Inflammatory macrophage treated with lipopolysaccharide for 4 hours (primary cell): ENCODE measurements around the gene MLX.
A peak's percentile ranks its signal among the peaks of the same experiment; 100 is the strongest.
"Not testable (repeated sequence)": the region's sequence is repeated elsewhere in the genome, so short reads cannot be mapped to it uniquely, and the experiment has no call there.

Source experiments
- DNase-seq: peaks from one replicate; pipeline ENCODE4 v3.0.0-alpha.2; 2020

Gene MLX

DNA sequence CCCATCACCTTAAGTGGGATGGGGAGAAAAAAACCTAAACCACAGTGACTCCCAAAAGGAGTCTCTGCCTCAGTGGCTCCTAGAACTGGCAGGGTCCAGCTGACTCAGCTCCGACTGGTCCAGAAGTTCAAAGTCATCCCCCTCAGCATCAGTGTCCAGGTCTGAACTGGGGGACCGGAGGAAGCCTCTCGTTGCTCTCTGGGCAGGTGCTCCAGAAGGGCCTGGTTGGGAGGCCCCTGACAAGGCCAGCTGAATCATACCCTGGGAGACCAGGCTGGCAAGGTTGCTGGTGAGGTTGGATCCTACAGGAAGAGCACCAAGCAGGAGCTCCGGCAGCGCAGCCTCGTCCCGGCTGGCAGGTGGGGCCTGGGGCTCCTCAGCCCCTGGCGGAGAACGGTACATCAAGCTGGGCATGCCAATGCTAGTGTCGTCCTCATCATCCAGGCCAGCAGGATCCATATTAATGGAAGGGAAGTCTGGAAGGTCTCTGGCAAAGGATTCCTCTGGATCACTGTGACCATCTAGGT is 14.9 kb downstream of the MLX start:
- DNase-seq: no peak

DNA sequence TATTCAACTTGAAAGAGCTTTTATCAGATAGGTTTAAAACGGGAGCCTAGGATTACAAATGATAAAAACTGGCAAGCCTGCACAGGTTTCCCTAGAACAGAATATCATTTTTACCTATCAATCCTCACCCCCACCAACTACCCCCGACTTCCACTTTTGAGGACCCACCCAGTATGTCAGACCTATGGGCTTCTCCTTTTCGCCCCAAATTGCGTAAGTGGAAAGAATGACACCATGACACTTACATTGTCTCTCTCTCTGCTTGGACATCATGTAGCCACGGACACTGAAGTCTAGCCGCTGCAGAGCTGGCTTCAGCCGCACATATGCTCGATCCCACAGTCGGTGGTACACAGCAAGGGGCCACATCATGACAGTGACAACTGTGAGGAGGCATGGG is 18.0 kb downstream of the MLX start:
- peak; percentile 89 for DNase-seq

DNA sequence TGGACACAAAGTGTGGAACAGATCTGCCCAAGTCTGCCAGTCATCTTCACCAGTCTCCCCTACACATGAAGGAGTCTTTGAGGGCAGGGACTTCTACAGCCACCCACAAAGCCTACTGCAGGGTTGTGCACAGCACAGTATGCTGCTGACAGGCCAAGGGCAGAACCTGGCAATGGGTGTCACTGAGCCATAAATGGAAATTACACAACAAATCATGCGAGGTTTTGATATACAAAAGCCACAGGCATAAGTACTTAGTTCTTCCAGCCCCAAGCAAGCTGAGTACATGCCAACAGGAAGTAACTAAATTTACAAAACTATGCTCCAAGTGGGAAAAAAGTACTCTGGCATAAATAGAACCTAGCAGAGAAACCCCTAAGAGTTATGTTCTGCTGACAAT is 18.5 kb downstream of the MLX start:
- peak; percentile 75 for DNase-seq

DNA sequence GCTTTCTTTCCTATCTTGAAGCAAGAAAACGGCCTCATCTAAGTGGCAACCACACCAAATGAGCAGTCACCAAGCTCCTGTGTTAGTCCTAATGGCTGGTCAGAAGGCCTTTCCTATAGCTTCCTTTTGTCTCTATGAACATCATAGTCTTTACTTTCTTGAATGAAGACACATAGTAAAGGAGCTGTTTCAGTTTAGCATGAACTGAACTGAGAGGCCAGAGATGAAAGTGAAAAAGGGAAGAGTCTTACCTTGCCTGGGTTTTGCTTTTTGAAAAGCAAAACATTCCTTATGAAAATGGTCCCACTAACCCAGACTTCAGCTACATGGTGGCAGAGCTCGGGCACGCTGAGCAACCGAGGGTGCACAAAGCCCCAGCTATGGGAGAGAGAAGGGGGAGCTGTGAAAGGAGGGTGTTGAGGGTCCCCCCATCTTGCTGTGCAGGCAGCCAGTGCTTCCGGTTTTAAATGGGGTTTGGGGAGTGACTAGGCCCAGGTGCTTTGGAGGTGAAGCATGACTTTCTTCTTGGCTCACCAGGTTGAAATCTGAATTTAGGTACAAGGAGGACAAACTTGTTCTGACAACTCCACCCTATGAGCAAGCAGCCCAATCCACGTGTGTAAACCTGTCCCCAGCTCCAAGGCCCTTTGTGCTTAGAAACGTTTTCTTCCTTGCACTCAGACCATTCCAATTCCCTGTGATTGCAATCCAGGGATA is 19.8 kb downstream of the MLX start:
- DNase-seq: no peak

DNA sequence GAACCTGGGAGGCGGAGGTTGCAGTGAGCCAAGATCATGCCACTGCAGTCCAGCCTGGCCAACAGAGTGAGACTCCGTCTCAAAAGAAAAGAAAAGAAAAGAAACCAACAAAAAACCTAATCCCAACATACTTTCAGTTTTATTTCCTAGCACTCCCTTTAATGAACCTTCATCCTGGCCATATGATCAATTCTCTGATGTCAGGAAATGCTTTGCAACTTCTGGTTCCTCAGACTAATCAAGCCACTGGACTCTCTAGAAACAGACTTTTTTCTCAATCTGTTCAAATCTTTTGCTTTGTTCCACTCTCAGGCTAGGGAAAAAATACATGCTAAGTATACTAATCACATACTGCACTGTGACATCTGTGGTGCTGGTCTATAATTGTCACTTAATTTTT is 24.0 kb downstream of the MLX start:
- DNase-seq: peak; percentile 54

DNA sequence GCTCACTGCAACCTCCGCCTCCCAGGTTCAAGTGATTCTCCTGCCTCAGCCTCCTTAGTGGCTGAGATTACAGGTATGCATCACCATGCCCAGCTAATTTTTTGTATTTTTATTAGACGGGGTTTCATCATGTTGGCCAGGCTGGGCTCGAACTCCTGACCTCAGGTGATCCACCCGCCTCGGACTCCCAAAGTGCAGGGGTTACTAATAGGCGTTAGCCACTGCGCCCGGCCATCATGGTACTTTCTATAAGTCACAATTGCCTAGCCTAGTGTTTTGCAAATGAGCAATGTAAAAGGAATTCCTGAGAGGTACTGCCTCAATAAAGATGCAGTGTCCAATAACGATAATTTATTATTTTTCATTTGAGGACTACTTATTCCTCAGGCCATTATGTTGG is 24.5 kb downstream of the MLX start:
- no peak for DNase-seq

DNA sequence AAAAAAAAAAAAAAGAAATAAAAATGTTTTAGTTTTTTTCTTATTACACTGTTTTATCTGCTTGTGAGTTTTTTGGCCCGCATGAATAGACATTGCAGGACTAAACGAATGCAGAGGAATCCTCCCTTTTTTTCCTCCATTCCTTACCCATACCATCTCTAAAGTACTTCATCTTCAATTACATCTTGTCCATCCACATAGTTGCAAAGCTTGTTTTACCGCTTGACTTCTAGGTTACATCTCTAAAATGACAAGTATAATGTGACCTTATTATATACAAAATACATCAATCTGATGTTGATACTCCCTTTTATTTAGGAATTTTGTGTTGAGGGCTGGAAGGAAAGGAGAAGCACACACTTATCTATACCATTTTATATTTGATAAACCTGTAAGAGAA is 29.5 kb downstream of the MLX start:
- DNase-seq: no peak

DNA sequence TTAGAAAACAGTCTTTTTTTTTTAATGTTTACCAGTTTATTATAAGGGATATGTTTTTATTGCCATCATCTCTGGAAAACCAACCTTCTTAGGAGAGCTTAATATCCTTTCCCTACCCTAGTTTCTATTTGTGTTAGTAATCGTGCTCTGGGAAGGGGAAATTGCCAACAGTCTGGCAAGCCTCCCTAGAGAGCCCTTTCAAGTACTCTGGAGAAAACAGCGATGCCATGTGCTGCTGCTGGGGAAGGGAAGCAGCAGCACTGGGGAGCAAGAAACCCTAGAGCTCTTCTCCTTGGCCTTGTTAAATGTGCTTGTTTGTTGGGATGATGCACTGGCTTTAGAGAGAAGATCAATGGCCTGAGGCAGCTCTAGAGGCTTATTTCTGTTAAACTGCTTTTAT is 32.0 kb downstream of the MLX start:
- no peak for DNase-seq

DNA sequence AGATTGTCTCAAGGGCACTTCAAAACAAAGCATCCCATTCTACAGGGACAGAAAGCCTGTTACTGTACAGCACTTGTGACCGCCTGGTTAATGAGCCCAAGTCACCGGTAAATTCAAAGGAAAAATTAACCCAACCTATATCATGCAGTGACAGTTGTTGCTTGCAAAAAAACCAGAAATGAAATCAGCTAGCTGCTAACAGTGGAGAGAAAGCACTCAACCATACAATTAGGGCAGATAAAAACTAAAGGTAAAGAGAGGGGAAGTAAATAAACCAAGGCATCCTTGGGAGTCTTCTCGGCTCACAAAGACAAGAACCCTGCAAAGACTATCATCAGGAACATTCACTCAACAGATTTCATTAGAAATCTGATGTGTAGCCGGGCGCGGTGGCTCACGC is 36.4 kb downstream of the MLX start:
- DNase-seq: no peak

DNA sequence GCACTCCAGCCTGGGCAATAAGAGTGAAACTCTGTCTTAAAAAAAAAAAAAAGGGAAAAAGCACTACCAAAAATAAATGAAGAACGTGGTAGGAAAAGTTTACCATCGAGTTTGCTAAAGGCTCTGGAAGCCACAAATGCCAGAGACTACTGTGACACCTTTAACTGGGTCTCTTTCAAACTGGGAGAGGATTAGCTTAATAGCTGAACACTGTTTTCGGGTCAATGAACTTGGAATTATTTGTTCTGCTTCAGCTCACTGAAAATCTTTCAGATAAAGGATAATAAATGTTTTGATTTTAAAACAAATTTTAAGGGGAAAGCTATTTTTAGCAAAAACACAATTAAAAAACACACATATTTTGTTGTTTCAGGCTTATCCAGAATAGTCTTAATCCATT is 40.9 kb downstream of the MLX start:
- DNase-seq: no peak

DNA sequence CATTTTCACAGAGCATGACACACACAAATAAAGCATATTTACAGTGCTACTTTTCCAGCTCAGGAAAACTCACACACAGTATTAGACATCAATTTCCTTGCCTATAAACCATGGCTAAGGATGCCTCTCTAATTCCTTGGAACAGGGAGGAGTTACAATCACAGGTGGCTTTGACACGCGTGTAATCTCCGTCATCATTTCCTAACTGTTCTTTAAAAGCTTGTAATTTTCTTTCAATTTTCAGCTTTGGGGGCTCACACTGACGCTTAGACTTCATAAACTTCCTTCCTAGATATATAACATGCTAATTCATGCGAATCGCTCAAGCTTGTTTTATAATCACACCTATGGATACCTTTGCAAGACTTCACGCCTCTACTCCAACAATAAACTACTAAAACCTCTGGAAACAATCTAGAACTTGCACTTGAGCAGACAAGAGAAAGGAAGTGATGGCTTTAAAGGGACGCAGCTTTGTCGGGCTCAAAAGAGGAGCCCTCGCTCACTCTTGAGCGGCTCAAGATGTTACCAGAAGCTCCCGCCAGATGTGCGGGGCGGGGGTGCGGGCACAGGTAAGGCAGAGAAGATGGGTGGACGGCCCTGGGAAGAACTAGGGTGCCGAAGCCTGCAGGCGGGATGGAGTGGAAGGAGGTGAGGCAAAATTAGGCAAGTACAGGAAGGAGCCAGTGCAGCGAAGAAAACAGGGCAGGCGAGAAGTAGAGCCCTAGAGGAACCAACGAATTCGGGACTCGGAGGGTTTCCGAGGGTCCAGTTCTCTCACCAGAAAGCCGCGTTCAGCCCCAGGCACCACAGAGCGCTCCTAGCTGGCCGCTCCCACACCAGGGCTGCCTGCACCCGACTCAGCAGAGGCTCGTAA is 41.6 kb downstream of the MLX start:
- DNase-seq: peak; percentile 29

DNA sequence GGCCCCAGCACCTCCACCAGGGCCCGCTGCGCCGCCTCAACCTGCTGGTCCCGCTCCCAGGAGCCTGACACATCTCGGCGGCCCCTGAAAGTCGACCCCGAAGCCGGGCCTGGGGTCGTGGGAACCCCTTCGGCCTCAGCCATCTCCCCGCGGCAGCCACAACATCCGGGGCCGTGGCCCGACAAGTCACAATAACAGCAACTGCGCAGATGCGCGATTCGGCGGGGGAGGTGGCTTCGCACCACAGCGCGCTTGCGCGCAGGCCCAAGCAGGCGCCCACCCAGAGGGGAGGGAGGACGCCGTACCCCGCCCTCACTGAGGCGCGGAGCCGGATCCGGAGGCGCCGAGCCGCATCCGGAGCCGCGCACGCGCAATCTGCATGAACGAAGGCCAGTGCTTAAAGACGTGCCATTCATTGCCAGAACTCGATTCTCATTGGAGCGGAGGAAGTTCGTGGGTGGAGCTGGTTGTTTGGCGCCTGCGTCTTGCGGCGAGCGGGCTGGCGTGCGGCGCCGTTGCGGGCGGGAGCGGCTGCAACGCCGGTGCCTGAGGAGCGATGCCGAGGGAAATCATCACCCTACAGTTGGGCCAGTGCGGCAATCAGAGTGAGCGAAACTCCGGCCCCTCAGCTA is 42.4 kb downstream of the MLX start, which contains the start of the genes RETREG3 and TUBG1:
TSS of gene RETREG3 (minus strand) at position 193 of the 632 bp plus-strand sequence. CDS start at position 143, 50 bp downstream.
TSS of gene TUBG1 (plus strand) at position 502 of the 632 bp plus-strand sequence. CDS start at position 557, 55 bp downstream.
- peak; percentile 100 for DNase-seq

DNA sequence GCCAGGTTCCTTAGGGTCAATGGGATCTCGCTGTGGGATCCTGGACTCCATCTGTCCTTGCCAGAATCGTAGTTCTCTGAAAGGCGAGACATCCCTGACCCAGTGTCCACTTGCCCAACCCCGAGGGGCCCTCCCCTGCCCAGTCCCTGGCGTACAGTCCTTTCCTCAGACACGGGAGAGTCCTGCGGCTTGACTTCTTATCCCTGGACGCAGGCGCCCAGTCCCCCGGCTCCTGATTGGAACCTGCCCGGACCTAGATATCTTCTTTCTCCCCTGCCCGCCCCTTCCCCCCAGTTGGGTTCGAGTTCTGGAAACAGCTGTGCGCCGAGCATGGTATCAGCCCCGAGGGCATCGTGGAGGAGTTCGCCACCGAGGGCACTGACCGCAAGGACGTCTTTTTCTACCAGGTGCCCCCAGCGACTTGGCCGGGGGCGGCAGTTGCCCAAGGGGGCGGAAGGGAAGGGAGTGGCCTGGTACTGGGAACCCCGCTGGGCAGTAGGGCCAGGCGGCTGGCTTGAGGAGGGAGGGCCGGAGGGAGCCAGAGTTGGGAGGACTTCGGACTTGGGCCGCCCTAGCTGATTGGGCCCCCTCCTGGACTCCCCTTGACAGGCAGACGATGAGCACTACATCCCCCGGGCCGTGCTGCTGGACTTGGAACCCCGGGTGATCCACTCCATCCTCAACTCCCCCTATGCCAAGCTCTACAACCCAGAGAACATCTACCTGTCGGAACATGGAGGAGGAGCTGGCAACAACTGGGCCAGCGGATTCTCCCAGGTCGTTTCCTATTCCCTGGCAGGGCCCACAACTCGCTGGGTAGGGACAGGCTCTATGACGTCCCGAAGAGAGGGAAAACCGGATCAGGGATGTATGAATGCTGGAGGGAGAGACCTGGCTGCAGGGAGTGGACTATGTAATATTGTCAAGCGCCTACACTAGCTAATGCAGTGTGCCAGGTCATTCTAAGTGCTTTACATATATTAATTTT is 43.2 kb downstream of the MLX start:
- DNase-seq: peak; percentile 2

DNA sequence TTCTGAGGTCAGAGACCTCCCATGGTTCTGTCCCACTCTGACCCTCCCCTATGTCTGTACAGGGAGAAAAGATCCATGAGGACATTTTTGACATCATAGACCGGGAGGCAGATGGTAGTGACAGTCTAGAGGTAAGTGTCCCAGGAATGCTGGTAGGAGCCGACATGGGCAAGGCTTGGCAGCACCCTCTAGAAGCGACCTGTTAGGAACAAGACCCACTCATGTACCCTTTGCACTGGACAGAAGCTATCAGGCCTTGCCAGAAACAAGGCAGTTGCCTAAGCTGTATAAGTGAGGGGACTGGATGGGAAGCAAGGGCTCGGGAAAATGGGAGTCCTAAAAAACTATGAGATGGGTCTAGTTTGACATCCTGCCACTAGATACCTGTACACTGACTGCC is 45.1 kb downstream of the MLX start:
- no peak for DNase-seq

DNA sequence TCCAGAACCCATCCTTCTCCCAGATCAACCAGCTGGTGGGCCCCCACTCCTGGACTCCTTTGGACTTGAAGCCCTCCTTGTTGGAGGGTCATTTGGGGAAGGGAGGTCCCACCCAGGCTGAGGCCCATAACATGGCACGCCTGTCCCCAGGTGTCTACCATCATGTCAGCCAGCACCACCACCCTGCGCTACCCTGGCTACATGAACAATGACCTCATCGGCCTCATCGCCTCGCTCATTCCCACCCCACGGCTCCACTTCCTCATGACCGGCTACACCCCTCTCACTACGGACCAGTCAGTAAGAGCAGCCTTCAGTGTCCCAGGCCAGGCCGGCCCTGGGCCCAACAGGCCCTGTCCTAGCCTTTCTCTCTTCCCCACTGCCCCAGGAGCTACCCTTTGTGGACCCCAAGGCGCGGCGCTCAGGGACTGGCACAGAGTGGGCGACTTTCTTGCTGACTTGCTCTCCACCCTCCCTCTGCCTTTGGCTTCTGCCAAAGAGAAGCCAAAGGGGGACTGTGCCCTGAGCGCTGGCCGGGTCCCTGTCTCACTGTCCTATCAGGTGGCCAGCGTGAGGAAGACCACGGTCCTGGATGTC is 46.9 kb downstream of the MLX start:
- no peak for DNase-seq

DNA sequence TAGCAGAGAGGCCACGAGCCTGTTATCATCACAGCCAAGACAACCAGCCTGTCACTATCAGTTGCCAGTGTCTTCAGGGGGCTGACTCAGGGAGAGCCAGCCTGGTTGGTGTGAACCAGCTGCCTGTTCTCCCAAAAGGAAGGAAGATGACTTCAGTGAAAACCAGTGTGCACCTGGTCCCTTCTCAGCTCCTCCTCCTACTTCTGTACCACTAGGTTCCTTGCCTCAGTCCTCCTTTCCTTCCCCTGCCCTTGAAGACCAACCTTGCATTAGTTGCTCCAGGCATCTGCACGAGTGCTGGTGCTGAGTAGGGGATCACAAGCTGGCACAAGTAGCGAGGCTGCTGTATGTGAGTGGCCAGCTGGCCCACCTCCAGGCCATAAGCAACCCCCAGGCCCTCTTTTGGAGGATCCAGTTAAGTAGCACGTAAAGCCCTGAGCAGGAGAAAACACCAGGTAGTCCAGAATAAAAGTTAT is 51.1 kb downstream of the MLX start:
- DNase-seq: no peak

DNA sequence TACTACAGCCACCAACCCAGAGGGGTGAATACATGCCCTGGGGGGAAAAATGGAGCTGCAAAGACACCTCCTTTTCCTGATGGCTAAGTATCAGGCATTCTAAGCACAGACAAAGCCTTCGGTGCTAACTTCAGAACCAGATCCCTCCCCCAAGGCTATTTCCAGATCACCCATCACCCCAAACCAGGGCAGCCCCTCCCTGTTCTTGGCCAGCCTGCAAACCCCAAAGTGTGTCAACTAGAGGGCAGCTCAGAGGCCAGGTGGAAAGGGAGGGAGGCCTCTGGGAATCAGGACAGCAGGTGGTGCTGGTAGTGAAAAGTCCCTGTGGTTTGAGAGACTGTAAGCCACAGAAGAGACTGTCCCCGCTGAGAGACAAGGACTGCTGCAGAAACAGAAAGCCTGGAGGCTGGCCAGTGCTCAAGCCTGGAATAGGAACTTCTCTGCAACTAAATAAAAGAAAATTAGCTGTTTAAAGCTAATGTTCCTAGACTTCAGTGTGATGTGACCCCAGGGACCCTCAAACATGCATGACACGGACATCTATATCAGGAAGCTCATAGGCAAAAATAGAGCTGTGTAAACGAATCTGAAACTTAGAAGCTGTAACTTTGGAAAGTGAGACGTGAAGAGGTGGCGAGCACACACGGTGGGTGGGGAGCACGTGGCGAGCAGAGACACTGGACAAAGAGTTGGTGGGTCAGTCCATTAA is 51.7 kb downstream of the MLX start:
- DNase-seq: no peak

DNA sequence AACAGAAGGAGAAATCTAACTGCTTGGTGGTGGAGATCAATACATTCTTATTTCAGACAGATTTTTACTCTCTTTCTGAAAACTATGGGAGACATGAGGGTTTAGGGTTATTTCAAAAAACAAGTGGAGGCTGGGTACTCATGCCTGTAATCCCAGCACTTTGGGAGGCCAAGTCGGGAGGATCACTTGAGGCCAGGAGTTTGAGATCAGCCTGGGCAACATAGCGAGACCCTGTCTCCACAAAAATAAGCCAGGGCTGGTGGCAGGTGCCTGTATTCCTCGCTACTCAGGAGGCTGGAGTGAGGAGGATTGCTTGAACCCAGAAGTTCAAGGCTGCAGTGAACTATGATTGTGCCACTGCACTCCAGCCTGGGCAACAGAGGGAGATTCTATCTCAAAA is 55.1 kb downstream of the MLX start:
- DNase-seq: not testable (repeated sequence)
